ENCODE results near the gene RNASEL.
"Not testable (repeated sequence)": the region's sequence is repeated elsewhere in the genome, so short reads cannot be mapped to it uniquely, and the experiment has no call there.

The RNASEL gene, protein sequence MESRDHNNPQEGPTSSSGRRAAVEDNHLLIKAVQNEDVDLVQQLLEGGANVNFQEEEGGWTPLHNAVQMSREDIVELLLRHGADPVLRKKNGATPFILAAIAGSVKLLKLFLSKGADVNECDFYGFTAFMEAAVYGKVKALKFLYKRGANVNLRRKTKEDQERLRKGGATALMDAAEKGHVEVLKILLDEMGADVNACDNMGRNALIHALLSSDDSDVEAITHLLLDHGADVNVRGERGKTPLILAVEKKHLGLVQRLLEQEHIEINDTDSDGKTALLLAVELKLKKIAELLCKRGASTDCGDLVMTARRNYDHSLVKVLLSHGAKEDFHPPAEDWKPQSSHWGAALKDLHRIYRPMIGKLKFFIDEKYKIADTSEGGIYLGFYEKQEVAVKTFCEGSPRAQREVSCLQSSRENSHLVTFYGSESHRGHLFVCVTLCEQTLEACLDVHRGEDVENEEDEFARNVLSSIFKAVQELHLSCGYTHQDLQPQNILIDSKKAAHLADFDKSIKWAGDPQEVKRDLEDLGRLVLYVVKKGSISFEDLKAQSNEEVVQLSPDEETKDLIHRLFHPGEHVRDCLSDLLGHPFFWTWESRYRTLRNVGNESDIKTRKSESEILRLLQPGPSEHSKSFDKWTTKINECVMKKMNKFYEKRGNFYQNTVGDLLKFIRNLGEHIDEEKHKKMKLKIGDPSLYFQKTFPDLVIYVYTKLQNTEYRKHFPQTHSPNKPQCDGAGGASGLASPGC

DNA sequence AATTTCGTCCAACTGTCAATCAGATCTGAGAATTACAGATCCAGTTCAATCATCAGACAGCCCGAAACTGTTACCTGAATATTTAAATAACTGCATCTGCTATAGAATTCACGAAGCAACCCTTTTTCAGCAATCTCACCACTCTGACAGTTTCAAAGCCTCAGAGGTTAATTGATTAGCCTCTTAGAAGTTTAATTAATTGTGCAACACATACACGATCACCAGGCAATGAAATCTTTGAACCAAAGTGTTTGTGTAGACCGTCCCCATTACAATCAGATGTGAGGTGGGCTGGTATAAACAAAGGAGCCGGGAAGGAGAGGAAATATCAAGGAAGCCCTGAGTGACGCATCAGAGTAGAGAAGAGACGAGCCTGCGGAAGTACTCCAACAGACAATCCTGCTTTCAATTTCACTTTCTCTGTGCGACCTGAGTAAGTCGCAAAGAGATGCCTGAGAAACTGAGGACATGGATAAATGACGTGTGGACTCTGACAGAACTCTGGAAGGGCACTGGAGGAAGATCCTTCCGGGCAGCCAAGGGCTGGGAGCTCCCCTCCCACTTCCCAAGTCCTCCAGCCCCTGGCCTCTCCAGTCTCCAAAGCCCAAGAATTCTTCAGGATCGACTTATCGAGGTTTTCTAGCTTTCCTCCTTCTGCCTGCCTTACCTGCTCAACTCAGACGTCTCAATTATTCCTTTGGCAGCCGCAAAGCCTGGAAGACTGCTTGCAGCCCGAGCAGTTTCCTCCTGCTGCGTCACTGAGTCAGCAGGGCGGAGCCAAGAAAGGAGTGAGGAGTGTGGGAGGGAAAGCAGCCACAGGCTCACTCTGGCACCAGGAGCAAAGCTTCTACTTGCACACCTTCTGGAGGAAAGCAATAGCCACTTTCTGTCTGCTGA, at the start of gene RNASEL:
Gene RNASEL, minus strand, starts transcription at position 757 of the 897 bp plus-strand sequence. CDS start 2,450 bp downstream, outside the sequence.
- in situ Hi-C loops (cut with MboI; ENCODE audit: low sequenced_read_pairs) = no loop called here

DNA sequence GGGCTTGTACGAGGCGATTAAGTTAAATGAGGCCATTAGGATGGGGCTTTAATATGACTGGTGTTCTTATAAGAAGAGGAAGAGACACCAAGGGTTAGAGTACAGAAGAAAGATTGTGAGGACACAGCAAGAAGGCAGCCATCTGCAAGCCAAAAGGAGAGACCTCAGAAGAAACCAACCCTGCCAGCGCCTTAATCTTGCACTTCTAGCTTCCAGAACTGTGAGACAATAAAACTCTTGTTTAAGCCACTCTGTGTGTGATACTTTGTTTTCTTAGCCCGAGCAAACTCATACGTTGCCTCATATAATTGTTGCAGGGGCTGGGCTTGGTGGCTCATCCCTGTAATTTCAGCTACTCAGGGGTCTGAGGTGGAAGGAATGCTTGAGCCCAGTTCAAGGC, 48.7 kb upstream of the RNASEL start:
- in situ Hi-C loops (cut with MboI; ENCODE audit: low sequenced_read_pairs) = no loop called here

DNA sequence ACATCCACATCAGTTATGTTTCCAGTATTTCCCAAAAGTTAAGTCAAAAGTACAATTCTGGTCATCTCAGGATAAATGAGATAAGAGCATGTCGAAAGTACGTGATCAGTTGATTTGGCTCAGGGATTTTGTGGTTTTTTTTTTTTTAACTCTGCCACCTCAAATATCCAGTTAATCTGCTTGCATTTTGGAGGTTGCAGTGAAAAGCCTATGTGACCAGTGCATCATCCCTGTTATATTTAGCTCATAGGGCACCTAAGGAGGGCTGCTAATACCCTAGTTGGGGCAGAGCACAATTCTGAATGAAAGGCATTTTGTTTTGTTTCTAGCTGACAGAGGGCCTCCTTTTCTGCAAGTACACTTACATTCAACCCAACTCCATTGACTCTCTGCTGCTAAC, 46.8 kb upstream of the RNASEL start:
- in situ Hi-C loops (cut with MboI; ENCODE audit: low sequenced_read_pairs) = no loop called here

DNA sequence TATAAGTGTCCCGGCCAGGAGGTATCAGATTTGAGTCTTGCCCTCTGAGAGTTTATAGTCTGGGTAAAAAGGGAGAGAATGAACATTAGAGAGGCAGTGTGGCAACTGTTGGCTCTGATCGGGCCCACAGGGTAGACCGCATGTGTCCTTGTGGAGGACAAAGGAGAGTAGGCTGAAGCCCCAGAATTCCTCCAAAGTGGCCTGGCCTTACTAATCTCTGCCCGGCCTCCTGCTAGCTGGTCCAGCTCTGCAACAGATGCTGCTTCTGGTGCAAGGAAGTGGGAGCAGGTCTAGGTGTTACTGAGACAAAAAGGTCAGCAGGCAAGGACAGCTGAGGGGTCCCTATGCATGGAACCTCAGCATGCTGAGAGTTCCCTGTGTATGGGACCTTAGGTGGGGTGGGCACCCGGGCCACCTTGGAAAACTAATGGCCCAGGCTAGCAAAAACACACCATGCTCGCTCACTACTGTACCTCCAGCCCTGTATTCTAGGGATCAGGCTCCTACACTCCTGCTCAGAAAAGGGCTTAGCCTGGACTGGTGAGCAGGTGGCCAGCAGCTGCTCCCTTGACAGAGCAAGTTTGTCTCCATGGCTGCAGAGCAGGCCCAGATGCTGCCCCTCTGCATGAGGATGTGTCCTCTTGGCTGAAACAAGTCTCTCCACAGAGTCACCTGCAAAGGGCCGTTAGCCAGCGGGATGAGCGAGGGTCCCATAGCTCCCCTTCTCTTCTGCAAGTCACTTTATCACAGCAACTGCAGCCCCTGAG, 45.4 kb upstream of the RNASEL start:
- in situ Hi-C loops (cut with MboI; ENCODE audit: low sequenced_read_pairs) = no loop called here

DNA sequence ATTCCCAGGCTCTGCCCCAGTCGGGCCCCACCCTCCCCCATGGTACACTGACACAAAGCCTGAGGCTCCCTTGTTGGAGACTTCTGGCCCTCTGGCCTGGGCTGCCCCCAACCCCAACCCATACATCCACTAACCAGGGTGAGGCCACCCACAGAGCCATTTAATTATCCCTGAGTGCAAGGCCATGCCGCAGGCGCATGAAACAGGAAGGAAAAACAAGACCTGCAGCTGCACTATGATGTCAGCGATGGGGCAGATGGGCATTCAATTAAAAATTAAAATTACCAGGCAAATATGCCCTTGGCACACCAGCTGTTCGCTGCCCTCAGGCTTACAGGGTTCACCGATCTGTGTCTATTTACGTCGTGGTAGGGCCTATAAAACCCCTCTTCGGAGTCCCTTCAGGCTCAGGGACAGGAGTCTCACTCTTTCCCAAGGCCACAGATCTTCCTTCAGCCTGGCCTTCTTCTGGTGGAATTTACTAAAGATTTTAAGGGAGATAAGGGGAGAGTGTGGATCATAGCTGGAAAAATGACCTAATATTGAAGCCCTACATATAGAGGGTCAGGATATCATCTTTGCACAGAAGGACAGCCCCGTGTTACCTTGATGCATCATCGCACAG, 44.7 kb upstream of the RNASEL start:
- in situ Hi-C loops (cut with MboI; ENCODE audit: low sequenced_read_pairs) = no loop called here

DNA sequence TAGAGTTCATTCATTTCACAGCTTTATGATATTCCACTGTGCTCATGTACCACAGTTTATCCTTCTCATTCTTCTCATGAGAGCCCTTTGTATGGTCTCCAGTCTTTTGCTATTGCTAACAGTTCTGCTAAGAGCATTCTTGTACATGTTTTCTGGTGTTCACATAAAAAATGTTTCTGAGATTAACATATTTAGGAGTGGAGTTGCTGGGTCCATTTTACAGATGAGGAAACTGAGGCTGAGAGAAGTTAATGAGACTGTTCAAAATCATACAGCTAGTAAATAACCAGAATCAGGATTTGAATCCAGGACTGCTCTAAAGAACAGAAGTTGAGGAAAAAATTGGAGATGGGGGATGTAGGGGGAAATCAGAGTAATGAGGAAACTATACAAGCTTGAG, 44.0 kb upstream of the RNASEL start:
- in situ Hi-C loops (cut with MboI; ENCODE audit: low sequenced_read_pairs) = no loop called here

DNA sequence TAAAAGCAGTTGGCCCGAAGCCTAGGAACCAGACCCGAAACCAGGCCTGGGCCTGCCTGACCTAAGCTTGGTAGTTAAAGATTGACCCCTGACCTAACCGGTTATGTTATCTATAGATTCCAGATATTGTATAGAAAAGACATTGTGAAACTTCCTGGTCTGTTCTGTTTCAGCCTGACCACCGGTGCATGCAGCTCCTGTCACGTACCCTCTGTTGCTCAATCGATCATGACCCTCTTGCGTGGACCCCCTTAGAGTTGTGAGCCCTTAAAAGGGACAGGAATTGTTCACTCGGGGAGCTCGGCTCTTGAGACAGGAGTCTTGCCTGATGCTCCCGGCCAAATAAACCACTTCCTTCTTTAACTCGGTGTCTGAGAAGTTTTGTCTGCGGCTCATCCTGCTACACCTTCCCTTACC, 43.4 kb upstream of the RNASEL start:
- in situ Hi-C loops (cut with MboI; ENCODE audit: low sequenced_read_pairs) = not testable (repeated sequence)

DNA sequence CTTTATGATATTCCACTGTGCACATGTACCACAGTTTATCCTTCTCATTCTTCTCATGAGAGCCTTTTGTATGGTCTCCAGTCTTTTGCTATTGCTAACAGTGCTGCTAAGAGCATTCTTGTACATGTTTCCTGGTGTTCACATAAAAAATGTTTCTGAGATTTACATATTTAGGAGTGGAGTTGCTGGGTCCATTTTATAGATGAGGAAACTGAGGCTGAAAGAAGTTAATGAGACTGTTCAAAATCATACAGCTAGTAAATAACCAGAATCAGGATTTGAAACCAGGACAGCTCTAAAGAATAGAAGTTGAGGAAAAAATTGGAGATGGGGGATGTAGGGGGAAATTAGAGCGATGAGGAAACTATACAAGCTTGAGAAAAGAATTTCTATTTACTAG, 42.9 kb upstream of the RNASEL start:
- in situ Hi-C loops (cut with MboI; ENCODE audit: low sequenced_read_pairs) = no loop called here

DNA sequence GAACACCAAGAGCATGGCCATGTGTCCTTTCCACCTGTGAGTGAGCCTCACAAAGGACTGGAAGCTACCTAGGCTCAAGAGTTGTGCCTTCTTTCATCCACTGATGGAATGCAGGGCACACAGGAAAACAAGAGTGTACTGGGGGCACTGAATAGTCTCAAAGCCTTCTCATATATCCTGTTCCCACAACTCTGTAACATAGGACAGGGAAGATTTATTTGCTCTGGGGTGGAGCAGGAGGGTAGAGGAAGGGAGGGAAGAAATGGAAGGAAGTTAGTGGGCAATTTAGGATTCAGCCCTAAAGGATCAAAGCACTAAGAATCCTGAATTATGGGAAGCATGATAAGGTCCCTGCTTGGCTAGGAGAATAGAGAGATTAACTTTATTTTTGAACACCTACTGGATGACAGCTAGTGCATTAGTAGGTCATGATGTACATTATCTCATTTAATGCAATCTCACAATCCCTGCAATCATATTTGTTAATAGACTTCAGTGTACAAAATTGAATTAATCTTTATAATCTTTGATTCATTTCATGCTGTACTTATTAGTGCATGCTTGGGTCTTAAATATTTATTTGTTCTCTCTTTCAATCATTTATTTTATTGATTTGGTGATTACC, 42.1 kb upstream of the RNASEL start:
- in situ Hi-C loops (cut with MboI; ENCODE audit: low sequenced_read_pairs) = no loop called here

DNA sequence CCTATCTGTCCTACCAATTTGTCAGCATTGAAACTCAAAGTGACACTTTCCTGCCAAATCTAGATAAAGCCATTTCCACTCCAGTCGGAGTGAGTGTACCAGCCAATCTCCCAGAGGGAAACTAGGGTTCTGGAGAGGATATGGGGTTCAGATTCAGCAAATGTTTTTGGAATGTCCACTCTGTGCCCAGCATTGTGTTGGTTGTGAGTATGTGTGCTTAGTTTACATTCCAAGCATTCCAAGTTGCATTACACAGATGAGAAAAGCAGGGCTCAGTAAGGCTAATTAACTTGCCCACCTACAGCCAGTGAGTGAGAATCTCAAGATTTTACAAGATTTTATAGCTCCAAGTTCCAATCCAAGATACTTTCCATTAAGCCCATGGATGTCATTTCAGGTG, 41.5 kb upstream of the RNASEL start:
- in situ Hi-C loops (cut with MboI; ENCODE audit: low sequenced_read_pairs) = no loop called here

DNA sequence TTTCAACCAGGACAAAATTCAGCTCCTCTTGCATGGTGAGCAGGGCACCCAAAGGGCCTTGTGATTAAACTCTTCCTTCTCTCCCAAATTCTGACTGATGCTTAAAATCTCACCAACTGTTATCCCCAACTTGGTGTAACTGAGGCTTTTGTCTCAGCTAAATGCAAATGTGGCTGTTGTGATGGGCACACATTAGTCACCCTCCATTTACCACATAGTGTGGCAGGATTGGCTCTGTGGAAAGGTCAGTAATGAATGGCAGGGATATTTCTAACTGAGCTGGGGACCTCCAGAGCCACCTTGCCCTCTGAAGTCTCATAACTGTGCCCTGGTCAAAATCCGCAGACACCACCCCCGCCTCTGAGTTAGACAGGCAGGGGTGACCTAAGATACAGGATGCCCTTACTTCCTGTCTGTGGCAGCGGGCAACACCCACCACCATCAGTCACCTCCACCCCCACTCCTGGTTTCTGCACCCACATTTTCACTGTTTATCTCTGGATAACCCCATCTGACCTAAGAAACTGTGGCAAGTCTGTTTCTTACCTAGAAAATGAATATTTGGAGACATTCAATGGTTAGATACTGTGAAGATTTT, 40.5 kb upstream of the RNASEL start:
- in situ Hi-C loops (cut with MboI; ENCODE audit: low sequenced_read_pairs) = no loop called here

DNA sequence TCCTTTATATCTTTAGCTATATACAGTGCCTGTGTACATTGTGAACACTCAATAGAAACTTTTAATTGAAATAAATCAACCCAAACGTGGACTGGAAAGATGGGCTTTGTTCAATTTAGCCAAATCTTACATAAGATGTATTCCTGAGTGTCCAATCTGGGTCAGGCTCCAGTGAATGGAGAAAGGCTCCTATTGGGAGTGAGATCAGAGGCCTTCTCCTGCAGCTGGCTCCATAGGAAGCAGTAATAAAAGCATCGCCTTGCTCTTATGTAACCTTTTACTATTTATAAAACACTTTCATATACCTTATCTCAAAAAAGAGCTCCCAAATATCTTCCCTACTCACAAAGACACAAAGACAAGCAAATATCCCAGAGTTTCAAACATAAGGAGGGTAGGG, 40.0 kb upstream of the RNASEL start:
- in situ Hi-C loops (cut with MboI; ENCODE audit: low sequenced_read_pairs) = no loop called here

DNA sequence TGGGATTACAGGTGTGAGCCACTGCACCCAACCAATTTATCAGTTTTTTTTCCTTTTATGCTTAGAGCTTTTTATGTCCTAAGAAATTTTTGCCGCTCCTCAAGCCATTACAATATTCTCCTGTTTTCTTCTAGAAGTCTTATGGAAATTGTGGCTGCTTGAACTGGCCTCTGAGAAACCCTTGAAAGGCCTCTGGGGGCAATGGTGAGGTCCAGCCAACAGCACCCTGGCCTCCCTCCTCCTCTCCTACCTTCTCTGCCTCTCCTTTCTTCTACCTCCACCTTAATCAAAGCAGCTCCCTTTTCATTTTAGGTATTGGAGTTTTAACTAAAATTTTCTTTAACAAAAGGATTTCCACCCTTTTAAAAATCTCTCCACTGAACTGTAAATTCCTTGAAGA, 39.6 kb upstream of the RNASEL start:
- in situ Hi-C loops (cut with MboI; ENCODE audit: low sequenced_read_pairs) = no loop called here

DNA sequence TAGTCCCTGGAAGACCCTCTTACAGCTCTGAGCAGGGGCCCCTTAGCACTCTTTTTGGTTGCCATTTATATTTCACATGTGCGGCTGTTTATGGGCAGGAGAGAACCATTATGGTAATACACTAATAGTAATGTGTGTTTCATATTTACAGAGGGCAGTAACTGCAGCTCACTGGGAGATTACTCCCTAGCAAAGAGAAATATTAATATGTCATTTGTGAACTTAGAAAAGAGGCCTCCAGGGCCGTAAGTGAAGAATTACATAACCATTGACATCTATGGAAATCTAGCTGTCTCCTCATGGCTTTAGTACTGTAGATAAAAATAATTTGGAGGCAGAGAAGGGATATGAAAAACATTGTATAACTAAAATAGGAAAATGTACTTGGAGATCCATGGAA, 38.6 kb upstream of the RNASEL start:
- in situ Hi-C loops (cut with MboI; ENCODE audit: low sequenced_read_pairs) = no loop called here

DNA sequence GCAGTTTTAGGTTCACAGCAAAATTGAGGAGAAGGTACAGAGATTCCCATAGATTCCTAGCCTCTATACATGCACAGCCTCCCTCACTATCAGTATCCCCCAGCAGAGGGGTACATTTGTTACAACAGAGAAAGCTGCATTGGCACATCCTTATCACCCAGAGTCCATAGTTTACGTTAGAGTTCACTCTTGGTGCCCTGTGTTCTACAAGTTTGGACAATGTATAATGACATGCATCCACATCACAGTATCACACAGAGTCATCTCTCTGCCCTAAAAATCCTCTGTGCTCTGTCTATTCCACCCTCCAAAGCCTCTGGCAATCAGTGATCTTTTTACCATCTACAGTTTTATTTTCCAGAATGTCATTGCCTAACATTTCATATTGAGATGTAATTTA, 37.5 kb upstream of the RNASEL start:
- in situ Hi-C loops (cut with MboI; ENCODE audit: low sequenced_read_pairs) = no loop called here

DNA sequence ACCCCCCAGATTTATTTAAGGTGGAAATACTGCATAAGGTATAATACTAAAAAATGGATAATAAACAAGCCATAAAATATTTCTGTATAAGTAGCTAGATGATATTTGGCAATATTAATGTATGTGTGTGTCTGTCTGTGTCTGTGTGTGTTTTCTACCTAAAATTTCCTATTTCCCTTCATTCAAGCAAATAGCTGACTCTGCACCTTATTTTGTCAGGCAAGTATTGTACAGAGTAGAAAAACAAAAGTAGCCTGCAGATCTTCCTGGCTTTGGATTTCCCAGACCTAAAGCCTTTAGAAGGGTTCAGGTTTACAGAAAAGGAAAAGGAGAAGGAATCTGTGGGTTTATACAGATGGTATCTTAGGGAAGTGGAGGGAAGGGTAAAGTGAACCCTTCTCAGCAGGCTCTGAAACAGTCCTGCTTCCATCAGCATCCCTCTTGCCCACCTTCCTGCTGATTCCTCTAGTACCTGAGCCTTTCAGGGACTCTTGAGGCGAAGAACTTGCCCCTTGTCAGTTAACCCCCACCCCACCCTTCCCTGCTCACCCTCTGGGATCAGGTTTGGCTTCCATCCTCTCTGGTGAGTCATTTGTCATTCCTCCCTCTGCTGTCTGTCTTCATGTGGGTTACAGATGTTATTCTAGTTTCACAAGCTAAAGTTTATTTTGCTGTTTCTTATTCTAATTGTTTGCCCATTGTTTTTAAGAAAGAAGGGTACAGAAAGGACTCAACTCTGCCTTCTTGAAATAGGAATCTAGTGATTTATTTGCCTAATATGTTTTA, 36.9 kb upstream of the RNASEL start:
- in situ Hi-C loops (cut with MboI; ENCODE audit: low sequenced_read_pairs) = no loop called here

DNA sequence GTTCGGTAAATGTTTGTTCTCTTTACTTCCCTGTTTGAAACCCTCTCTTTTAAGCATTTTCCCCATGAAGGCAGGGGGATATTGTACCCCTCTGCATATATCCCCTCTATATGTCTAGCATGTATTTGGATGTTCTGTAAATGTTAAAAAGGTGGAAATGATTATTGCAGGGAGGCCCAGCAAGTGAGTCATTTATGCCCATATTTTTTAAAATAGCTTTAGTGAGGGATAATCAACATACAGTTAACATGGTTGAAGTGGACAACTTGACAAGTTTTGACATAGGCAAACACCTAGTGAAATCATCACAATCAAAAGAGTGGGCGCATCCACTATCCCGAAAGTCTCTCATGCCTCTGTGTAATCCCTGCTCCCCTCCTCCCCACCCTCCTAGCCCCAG, 36.0 kb upstream of the RNASEL start:
- in situ Hi-C loops (cut with MboI; ENCODE audit: low sequenced_read_pairs) = no loop called here

DNA sequence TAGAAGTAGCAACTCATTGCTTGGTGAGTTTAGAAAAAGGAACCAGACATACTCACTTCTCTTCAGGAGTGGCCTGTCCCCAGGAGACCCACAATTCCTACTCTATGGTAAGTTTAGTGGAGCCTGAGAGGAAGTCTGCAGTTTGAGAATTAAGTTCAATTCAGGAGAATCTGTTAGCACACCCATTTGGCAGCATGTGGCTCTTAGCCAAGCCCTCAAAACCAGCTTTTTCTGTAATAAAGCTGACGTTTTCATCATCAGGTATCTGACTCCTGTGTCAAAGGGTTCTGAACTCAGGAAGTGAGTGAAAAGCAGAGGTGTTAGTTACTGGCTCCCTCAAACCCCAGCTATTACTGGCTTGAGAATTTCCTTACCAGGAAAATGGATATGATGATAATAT, 35.5 kb upstream of the RNASEL start:
- in situ Hi-C loops (cut with MboI; ENCODE audit: low sequenced_read_pairs) = no loop called here
